Left forelimb (tissue), 1 donor: ENCODE results near the gene STARD7.
"Not testable (repeated sequence)": the region's sequence is repeated elsewhere in the genome, so short reads cannot be mapped to it uniquely, and the experiment has no call there.

Experiments
- DNase-seq: peaks from one replicate; pipeline ENCODE4 v3.0.0-alpha.2; 2018; ENCODE audit warnings: low spot score

Gene STARD7, protein sequence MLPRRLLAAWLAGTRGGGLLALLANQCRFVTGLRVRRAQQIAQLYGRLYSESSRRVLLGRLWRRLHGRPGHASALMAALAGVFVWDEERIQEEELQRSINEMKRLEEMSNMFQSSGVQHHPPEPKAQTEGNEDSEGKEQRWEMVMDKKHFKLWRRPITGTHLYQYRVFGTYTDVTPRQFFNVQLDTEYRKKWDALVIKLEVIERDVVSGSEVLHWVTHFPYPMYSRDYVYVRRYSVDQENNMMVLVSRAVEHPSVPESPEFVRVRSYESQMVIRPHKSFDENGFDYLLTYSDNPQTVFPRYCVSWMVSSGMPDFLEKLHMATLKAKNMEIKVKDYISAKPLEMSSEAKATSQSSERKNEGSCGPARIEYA

DNA sequence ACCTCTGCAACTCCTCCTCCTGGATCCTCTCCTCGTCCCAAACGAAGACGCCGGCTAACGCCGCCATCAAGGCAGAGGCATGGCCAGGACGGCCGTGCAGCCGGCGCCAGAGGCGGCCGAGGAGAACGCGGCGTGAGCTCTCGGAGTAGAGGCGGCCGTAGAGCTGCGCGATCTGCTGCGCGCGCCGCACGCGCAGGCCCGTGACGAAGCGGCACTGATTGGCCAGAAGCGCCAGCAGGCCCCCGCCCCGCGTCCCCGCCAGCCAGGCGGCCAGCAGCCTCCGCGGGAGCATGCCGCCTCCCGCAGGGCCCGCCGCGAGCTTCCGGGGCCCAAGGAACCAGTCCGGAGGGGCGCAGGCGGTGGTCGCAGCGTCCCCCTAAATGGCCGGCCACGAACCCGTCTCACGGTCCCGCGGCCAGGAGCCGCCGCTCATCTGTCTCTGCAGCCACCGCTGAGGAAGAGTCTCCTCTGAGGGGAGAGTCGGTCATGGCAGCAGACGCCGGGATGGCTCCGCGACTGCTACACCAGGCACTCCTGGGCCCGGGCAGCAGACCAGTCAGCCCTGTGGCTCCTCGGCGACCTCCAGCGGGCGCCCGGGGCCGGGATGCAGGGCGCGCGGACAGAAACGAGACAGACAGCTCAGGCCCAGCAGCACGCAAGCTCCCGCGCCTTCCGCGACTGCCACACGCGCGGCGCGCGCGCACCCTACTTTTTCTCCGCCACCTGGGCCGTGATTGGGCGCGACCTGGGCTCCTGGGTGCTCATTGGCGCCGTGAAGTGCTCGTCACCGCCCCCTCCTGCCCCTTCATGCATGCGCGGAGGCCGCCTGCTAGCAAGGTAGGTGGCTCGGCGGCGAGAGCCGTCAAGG is at the start of gene STARD7:
STARD7 (minus strand) TSS at position 685 of the 868 bp plus-strand sequence; CDS start at position 292, 393 bp downstream.
- peak; percentile 98 for DNase-seq

DNA sequence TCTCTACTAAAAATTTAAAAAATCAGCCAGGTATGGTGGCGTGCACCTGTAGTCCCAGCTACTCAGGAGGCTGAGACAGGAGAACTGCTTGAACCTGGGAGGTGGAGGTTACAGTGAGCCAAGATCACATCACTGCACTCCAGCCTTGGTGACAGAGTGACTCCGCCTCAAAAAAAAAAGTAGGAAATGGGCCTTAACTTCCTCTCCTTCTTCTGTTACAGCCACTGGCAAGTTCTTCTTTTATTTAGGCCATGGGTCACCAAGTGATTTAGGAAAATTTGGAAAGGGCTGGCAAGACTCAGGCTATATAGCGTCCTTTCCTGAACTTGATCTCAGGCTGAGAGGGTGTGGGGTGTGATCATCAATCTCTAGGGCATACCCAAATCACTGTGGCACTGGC is 49.1 kb upstream of the STARD7 start:
- not testable (repeated sequence) for DNase-seq

GRCh38 chr2:96256611-96257113 is 48.0 kb upstream of the STARD7 start:
- DNase-seq = no peak

- DNase-seq = no peak
Measured at GRCh38 chr2:96254571-96254970, 45.9 kb upstream of the STARD7 start.

GRCh38 chr2:96253006-96253405 is 44.4 kb upstream of the STARD7 start:
- no peak for DNase-seq

GRCh38 chr2:96252526-96252925 is 43.9 kb upstream of the STARD7 start:
- DNase-seq = no peak

GRCh38 chr2:96251721-96252292 is 43.2 kb upstream of the STARD7 start:
- DNase-seq = no peak

DNA sequence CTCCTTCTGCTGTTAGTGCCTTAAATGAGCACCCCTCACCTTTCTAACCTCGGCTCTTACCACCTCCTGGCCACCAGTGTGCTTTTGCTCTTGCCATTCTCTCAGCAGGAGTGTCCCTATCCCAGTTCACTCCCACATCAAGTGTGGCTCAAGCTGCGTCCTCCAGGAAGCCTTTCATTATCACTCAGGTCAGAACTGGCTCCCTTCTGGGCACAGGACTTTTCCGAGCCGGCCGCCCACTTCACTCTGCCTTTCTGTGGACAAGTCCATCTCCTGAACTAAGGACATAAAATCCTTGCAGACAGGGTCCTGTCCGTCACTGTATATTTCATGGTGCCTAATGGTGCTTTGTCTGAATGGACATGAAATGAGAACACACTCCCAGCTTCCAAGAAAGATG is 41.6 kb upstream of the STARD7 start:
- DNase-seq = no peak

- DNase-seq = no peak
Measured at GRCh38 chr2:96249654-96250053, 41.0 kb upstream of the STARD7 start.

DNA sequence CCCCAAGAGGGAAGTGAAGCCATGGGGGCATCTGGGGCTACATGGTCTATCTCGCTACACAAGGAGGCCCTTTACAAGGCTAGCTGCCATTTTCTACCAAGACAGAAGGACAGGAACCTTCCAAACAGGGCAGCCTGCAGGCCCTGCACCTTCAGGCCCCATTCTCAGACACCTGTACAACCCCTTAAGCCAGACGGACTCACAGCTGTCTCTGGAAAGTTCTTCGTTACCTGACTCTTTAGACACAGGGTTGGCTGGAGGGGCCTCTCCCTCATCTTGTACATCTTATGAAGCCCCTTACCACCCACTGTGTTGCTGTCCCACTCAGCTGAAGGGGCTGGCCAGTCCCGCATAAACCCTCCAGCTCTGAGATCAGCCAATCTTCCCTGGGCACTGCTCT is 40.0 kb upstream of the STARD7 start:
- DNase-seq = no peak

GRCh38 chr2:96247896-96248295 is 39.3 kb upstream of the STARD7 start:
- DNase-seq = no peak

DNA sequence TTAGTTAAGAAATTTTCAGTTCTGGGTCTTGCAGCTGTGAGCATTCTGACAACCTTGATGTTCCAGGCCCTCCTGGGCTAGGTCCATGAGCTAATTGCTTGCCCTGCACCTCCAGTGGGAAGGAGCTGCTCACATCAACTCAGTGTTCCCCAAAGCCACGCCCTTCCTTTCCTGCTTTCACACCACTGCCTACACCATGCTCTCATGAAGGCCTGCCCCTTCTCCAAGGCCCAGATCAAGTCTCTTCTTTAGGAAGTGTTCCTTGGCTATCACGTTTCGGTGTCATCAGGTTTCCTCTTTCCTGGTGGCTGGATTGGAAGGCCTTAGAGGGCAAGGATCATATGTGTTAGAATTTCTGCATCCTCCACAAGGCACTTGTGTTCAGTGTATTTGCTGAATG is 38.4 kb upstream of the STARD7 start:
- no peak for DNase-seq

DNA sequence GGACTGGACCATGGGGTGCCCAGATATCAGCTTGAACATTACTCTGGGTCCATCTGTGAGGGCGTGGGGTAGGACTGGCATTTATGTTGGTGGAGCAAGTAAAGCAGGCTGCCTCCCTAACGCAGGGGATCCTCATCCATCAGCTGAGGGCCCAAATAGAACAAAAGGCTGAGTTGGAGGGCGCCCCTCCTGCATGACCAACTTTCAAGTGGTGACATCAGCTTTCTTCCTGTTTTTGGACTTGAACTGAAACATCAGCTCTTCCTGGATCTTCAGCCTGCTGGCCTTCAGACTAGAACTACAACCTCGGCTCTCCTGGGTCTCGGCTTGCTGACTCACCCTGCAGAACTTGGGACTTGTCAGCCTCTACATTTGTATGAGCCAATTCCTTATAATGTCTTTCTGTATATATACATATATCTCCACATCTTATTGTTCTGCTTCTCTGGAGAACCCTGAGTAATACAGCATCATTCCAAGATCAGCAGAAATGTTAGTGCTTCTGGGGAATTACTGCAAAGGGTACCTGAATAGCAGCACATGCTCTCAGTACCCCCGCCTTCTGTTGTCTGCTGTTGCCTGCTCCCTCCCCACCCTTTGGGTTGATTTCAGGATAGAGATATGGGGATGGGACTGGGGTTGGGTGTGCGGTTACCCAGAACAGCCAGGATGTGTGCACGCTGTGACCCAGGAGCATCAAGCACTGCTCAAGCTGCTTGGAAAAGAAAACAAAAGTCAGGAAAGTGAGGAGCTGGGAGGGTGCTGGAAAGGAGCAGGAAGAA is 37.2 kb upstream of the STARD7 start:
- no peak for DNase-seq

DNA sequence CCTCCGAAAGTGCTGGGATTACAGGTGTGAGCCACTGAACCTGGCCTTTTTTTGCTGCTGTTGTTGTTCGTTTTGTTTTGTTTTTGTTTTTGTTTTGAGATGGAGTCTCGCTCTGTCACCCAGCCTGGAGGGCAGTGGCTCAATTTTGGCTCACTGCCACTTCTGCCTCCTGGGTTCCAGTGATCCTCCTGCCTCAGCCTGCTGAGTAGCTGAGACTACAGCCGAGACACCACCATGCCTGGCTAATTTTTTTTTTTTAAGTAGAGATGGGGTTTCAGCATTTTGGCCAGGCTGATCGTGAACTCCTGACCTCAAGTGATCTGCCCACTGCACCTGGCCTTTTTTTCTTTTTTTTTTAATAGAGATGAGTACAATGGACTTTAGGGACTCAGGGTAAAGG is 35.2 kb upstream of the STARD7 start:
- DNase-seq = no peak

DNA sequence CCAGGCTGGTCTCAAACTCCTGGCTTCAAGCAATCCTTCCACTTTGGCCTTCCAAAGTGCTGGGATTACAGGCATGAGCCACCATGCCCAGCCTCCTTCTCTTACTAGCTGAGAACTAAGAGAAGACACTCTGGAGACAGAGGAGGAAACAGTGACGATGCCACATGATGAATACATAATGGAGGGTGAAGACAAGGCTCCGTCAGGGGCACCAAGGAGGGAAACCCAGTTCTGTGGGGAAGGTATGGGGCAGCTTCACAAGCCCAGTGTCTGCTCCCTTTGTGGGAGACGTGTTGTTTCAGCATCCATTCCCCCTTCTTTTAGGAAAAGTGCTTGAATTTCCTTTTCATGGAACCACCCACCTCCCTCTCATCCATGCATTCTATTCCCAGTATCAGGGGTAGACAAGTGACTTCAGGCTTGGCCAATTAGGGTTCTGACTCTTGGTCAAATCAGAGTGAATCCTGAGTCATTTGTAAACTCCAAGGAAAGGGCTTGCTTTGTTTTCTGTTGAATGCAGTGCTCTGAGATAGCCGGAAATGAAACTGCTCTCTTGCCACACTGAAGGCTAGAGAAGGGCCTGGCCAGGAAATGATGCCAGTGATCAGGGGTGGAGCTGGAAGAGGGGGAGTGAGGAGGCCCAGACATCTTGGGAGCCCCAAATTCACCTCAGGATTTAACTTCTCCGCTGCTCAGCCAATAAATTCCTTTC is 33.4 kb upstream of the STARD7 start:
- DNase-seq = no peak

GRCh38 chr2:96241227-96241626 is 32.6 kb upstream of the STARD7 start:
- DNase-seq = no peak

DNA sequence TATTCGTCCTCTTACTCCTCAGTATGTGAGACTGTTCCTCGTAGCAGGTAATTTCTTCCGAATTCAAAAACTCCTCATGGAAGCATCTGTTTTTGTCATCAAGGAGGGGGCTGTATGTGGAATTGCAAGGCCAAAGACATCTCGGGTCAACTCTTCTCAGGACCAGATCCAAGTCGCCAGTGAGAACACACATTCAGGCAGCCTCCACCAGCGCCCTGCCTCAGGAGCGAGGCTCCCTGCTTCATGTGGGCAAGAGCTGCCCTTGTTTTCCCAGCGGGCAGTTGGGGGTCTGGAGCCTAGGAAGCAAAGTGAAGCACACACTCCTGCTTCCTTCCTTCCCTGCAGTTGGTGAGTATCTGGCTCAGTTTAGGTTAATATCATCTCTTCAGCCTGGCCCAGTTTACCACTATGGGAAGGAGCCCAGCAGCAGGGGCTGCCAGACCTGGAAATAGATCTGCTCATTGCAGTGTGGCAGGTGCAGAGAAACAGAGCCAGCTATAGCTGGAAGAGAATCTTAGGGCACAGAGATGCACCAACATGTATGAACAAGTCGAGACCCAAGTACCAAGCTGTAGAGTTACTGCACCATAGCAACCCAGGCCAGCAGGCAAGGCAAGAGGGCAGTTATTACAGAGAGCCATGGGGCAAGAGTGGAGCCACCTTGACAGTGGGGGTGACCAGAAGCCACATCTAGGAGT is 31.9 kb upstream of the STARD7 start:
- no peak for DNase-seq

GRCh38 chr2:96239745-96240264 is 31.2 kb upstream of the STARD7 start:
- no peak for DNase-seq

DNA sequence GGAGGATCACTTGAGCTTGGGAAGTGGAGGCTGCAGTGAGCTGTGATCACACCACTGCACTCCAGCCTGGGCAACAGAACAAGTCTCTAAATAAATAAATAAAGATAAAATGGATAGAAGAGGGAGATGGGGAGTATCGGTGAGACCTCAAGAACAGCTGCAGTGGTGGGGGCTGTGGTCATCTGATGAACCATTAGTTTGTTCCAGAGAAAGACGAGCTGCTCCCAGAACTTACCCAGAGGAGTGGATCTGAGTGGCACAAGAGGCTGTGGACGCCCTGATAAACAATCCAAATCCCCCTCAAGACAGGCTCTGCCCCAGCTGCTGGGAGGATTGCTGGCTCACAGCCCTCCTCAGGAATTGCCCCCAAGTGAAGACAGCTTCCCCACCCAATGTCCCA is 30.5 kb upstream of the STARD7 start:
- DNase-seq = no peak

DNA sequence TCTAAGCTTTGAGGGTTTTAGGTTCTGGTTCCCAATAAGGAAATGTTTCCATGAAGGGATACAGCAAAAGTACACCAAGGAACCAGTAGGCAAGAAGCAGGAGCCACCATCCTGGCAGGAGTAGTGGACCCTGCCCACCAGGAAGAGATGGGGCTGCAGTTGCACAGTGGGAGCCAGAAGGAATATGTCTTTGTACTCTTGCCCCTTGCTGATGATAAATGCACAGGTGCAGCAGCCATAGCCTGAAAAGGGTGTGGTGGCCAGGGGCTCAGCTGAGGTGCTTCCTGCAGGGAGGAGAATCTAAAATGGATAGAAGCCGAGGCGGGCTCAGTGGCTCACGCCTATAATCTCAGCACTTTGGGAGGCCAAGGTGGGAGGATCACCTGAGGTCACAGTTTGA is 29.6 kb upstream of the STARD7 start:
- no peak for DNase-seq
